Stomach (tissue), 9 donors: Measurements from ENCODE around the gene VIT. TPM values are rescaled to one million over a fixed set of nuclear protein-coding genes. Genes with fewer than 3 reads are reported as not detected.

Experiments
- DNase-seq, 2 donors: peaks; one replicate each; pipeline versions ENCODE4 v3.0.0 to v3.0.0-alpha.2; 2013 to 2019
- H3K27ac ChIP-seq, 5 donors: fragments of 200-600 bp in 4 of 5; sonication (generic) in 4 of 5; one replicate each; pipeline ENCODE4 v1.5.1; 2013 to 2019; ENCODE audit warnings: mild to moderate bottlenecking in 1 of 5, moderate library complexity in 1 of 5
- H3K27me3 ChIP-seq, 3 donors: fragments of 200-600 bp; sonication (generic); one replicate each; pipeline ENCODE4 v1.5.1; 2017 to 2019; ENCODE audit warnings: mixed run types in 1 of 3
- H3K36me3 ChIP-seq, 4 donors: fragments of 200-600 bp; sonication (generic); 1 replicate in 3 of 4; 2 replicates in 1 of 4; pipeline ENCODE4 v1.5.1; 2016 to 2019
- H3K4me1 ChIP-seq, 4 donors: fragments of 200-600 bp; sonication (generic); one replicate each; pipeline ENCODE4 v1.5.1; 2016 to 2019
- H3K4me3 ChIP-seq, 4 donors: fragments of 200-600 bp; sonication (generic) in 3 of 4; one replicate each; pipeline ENCODE4 v1.5.1; 2016 to 2019; ENCODE audit warnings: mild to moderate bottlenecking in 1 of 4
- H3K9me3 ChIP-seq, 4 donors: fragments of 200-600 bp; sonication (generic); one replicate each; pipeline ENCODE4 v1.5.1; 2016 to 2019
- EP300 ChIP-seq: sonication (generic); formaldehyde crosslinking; IDR thresholded peaks from one replicate; pipeline ENCODE4 v1.6.1; 2017; ENCODE audit warnings: antibody characterized with exemption
- POLR2A ChIP-seq, 4 donors: fragments of 450-650 bp; IDR thresholded peaks; one replicate each; pipeline ENCODE4 v1.6.1; 2016; ENCODE audit warnings: antibody characterized with exemption in 4 of 4, control low read depth in 2 of 4, mild to moderate bottlenecking in 1 of 4, moderate library complexity in 1 of 4
- POLR2AphosphoS5 ChIP-seq, 3 donors: sonication (generic); formaldehyde crosslinking; IDR thresholded peaks; one replicate each; pipeline ENCODE4 v1.6.1; 2016; ENCODE audit warnings: antibody characterized with exemption in 3 of 3
- WGBS, 5 donors: extraction: QIAGEN DNeasy Blood & Tissue Kit in 3 of 5; methylation state at CpG; one replicate each; pipeline versions ENCODE4 v1.1.5 to v1.1.7; 2013 to 2018; 5-methylcytosine and 5-hydroxymethylcytosine counted together
- intact Hi-C: fragments of 100-400 bp; cut with DNase I; formaldehyde crosslinking; loops from one replicate; pipeline ENCODE4 v1.15.1; 2023; ENCODE audit warnings: low total_unique reads
- polyA plus RNA-seq, 3 donors: library from polyadenylated mRNA; stranded (reverse); fragments of 200-250 nt; gene quantifications; one replicate each; pipeline ENCODE4 v1.2.3, GENCODE V29; 2013
- total RNA-seq, 5 donors: library from RNA; depleted of rRNA; stranded (reverse); fragments of >200 nt; gene quantifications; one replicate each; pipeline versions ENCODE4 v1.1.0 to v1.2.3, GENCODE V29; 2014 to 2016
- TF ChIP-seq, protein P1 (sequence below), 7 experiments: fragments of 450-650 bp in 4 of 7; fragments of 200-600 bp in 3 of 7; sonication (generic) in 3 of 7; IDR thresholded peaks; one replicate each; pipeline ENCODE4 v1.5.1; 2016 to 2019; ENCODE audit warnings: antibody characterized with exemption in 7 of 7, control low read depth in 2 of 7, mild to moderate bottlenecking in 1 of 7
- donor health status: healthy with polysubstance abuse.
- donor health status: Bipolar disorder and iron deficiency.
- donor health status: healthy.

Gene VIT
- total and polyA plus RNA-seq, 8 donors: 0.12 to 9.1 (median 2.0) TPM; not detected in 2

DNA sequence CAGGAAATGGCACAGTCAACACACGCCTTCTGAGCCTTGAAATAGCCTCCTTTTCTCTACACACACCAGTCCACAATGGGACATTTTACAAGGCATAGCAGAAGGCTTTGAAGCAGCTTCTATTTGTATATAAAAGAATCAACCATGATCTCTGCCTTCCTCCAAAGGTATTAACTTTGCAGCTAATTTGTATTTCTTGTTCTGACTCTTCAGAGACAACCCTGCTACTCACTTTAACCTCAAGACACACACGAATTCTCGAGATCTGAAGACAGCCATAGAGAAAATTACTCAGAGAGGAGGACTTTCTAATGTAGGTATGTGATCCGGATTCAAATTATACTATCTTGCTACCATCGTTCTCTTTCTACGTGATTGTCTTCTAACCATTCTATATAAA, 104.6 kb downstream of the VIT start:
- Histone ChIP-seq H3K36me3 (no peaks in the 10 kb centered on the region), H3K4me3 (no peak overlapping the region), H3K27ac (no peak overlapping the region), H3K4me1 (no peaks in the 10 kb centered on the region), H3K9me3 (peaks cover 0 to 9% (median 0%) of the 10 kb centered on the region in 4 donors), H3K27me3 (no peaks in the 10 kb centered on the region)
- no peak for DNase-seq
- 78 to 86% (median 83%) methylated on average over 6 of the region's 6 CpGs for WGBS, 5 donors
- TF ChIP-seq EP300 (no peak), POLR2AphosphoS5 (IDR thresholded peaks at IDR 0.05) (no peak), POLR2A (IDR thresholded peaks at IDR 0.05) (no peak)
- TF ChIP-seq, protein P1, sequence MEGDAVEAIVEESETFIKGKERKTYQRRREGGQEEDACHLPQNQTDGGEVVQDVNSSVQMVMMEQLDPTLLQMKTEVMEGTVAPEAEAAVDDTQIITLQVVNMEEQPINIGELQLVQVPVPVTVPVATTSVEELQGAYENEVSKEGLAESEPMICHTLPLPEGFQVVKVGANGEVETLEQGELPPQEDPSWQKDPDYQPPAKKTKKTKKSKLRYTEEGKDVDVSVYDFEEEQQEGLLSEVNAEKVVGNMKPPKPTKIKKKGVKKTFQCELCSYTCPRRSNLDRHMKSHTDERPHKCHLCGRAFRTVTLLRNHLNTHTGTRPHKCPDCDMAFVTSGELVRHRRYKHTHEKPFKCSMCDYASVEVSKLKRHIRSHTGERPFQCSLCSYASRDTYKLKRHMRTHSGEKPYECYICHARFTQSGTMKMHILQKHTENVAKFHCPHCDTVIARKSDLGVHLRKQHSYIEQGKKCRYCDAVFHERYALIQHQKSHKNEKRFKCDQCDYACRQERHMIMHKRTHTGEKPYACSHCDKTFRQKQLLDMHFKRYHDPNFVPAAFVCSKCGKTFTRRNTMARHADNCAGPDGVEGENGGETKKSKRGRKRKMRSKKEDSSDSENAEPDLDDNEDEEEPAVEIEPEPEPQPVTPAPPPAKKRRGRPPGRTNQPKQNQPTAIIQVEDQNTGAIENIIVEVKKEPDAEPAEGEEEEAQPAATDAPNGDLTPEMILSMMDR (IDR thresholded peaks at IDR 0.05): no peak
- intact Hi-C loops: no loop called here

DNA sequence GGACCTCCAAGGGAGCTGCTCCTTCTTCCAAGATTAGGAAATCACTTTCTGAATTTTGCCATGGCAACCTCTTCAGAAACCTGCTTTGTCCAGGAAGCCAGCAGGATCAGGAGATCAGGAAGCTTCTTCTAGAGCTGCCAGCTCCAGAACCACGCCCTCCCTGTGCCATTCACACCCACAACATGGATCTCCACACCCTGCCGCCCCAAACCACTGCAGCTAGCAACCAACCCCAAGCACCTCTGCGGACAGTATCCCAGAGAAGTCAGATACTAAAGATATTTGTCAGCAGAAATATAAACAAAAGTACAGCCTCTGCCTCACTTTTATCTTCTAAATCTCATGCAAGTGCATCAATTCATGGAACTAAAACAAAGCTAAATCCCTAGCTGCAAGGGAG, 106.4 kb downstream of the VIT start:
- Histone ChIP-seq H3K9me3 (peaks cover 0 to 9% (median 0%) of the 10 kb centered on the region in 4 donors), H3K4me1 (peaks cover 0 to 3% (median 0%) of the 10 kb centered on the region in 4 donors), H3K36me3 (no peaks in the 10 kb centered on the region), H3K27me3 (no peaks in the 10 kb centered on the region), H3K27ac (no peak overlapping the region), H3K4me3 (no peak overlapping the region)
- whole genome bisulfite sequencing, 5 donors: 67 to 84% (median 76%) methylated on average over 3 of the region's 3 CpGs
- intact Hi-C loops: no loop called here
- TF ChIP-seq POLR2A (IDR thresholded peaks at IDR 0.05): no peak
- no peak for TF ChIP-seq POLR2AphosphoS5 (IDR thresholded peaks at IDR 0.05)
- TF ChIP-seq, protein P1 (IDR thresholded peaks at IDR 0.05): no peak
- TF ChIP-seq EP300: no peak
- DNase-seq: no peak

DNA sequence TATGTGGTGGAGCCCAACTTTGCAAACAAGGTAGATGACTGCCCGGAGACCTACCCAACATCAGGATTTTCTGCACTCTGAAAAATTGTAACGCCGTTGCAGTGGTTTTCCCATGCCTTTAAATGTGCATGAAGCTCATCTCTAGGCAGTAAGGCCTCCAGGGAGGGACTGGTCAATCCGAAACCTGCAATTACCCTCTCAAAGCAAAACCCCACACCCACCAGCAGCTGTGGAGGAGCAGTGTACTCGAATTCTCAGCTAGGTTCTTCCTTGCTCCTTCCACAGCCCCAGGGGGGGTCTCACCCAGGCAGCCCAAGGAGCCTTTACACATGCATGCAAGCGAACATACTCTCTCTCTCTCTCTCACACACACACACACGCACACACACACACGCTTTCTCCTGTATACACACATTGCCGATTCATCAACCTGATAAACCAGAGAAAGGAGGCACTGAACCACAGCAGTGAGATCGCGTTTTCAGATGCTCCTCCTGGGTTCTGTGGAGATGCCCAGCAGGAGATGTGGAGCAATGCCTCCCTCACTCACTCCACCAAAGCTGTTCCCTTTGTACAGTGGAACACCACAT, 109.2 kb downstream of the VIT start:
- peaks cover 0 to 9% (median 0%) of the 10 kb centered on the region in 4 donors for H3K9me3 ChIP-seq
- H3K27me3 ChIP-seq: no peaks in the 10 kb centered on the region
- no peak for TF ChIP-seq POLR2A (IDR thresholded peaks at IDR 0.05)
- no peak for TF ChIP-seq POLR2AphosphoS5 (IDR thresholded peaks at IDR 0.05)
- no peak for TF ChIP-seq EP300
- TF ChIP-seq, protein P1 (IDR thresholded peaks at IDR 0.05): no peak
- peaks cover 0 to 9% (median 0%) of the 10 kb centered on the region in 4 donors for H3K4me1 ChIP-seq
- intact Hi-C loops: no loop called here
- DNase-seq: no peak
- H3K27ac ChIP-seq: no peak overlapping the region
- H3K4me3 ChIP-seq: no peak overlapping the region
- H3K36me3 ChIP-seq: no peaks in the 10 kb centered on the region
- WGBS, 5 donors: 80 to 87% (median 84%) methylated on average over 11 of the region's 11 CpGs

DNA sequence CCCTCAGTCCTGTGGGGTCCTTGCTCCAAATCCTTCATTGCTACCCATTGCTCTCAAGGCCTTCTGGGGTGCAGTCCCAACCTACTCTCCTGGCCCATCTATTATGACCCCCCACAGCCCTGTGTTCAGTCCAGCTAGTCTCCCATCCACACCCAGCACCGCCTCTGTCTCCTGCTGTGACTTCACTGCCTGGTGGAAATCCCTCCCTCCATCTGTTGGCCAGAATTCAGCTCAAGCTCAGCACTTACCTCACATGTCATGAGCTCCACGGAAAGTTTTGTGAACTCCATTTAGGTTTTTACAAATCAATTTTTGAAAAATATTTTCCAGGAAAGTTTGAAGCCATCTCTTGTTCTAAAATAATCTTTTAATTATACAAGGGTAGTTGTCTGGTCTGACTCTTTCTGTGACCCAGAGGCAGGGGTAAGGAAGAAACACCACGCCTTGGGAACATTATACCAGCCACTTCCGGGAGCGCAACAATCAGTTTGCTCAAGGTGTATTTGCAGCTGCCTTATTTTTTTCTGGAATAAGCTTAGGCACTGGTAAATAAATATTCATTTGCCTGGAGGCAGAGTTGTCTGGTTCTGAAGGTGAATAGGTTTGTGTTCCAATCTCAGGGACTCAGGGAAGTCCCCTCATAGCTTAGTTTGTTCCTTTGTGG, 110.8 kb downstream of the VIT start:
- no peak overlapping the region for H3K4me3 ChIP-seq
- intact Hi-C loops: no loop called here
- H3K27me3 ChIP-seq: no peaks in the 10 kb centered on the region
- TF ChIP-seq, protein P1 (IDR thresholded peaks at IDR 0.05): no peak
- TF ChIP-seq POLR2A (IDR thresholded peaks at IDR 0.05) (no peak), POLR2AphosphoS5 (IDR thresholded peaks at IDR 0.05) (no peak), EP300 (no peak)
- 34 to 61% (median 56%) methylated on average over 5 of the region's 5 CpGs for WGBS, 5 donors
- H3K27ac ChIP-seq: peak overlapping the region in 2 of 5 donors; percentile 27 to 38
- peak in 1 of 2 donors; percentile 30 for DNase-seq
- no peaks in the 10 kb centered on the region for H3K36me3 ChIP-seq
- H3K9me3 ChIP-seq: peaks cover 0 to 9% (median 0%) of the 10 kb centered on the region in 4 donors
- peaks cover 0 to 9% (median 0%) of the 10 kb centered on the region in 4 donors for H3K4me1 ChIP-seq
